ENCODE measurements around the gene SLC6A19.

The SLC6A19 gene

GRCh38 chr5:1242733-1243486 lies 41.5 kb downstream of the SLC6A19 start:
- DNase-seq (ENCODE audit: extremely low read depth, low read depth): no peak
- H3K4me3 ChIP-seq (replicated peaks; ENCODE audit: low read depth, low read length): no peak overlapping the region
- TF ChIP-seq, protein P1, sequence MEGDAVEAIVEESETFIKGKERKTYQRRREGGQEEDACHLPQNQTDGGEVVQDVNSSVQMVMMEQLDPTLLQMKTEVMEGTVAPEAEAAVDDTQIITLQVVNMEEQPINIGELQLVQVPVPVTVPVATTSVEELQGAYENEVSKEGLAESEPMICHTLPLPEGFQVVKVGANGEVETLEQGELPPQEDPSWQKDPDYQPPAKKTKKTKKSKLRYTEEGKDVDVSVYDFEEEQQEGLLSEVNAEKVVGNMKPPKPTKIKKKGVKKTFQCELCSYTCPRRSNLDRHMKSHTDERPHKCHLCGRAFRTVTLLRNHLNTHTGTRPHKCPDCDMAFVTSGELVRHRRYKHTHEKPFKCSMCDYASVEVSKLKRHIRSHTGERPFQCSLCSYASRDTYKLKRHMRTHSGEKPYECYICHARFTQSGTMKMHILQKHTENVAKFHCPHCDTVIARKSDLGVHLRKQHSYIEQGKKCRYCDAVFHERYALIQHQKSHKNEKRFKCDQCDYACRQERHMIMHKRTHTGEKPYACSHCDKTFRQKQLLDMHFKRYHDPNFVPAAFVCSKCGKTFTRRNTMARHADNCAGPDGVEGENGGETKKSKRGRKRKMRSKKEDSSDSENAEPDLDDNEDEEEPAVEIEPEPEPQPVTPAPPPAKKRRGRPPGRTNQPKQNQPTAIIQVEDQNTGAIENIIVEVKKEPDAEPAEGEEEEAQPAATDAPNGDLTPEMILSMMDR (IDR thresholded peaks at IDR 0.05; ENCODE audit: low read depth, low read length, missing control alignments): no peak

- TF ChIP-seq, protein P1 (IDR thresholded peaks at IDR 0.05; ENCODE audit: low read depth, low read length, missing control alignments): no peak
- DNase-seq (ENCODE audit: extremely low read depth, low read depth): no peak
- H3K4me3 ChIP-seq (replicated peaks; ENCODE audit: low read depth, low read length): no peak overlapping the region
Observed at GRCh38 chr5:1243487-1244130, 42.2 kb downstream of the SLC6A19 start.

DNA sequence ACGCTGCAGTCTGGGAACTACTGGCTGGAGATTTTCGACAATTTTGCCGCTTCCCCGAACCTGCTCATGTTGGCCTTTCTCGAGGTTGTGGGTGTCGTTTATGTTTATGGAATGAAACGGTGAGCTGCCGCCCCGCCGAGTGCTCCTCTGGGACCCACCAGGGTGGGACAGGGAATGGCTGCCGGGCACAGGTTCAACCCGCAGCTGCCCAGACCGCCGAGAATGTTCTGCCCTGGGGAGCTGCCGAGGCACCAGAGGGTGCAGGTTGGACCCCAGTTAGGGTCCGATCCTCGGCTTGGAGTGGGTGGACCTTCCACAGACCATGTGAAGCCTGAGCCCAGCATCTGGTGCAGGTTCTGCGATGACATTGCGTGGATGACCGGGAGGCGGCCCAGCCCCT lies 42.9 kb downstream of the SLC6A19 start:
- no peak for DNase-seq (ENCODE audit: extremely low read depth, low read depth)
- H3K4me3 ChIP-seq (replicated peaks; ENCODE audit: low read depth, low read length): no peak overlapping the region
- TF ChIP-seq, protein P1 (IDR thresholded peaks at IDR 0.05; ENCODE audit: low read depth, low read length, missing control alignments): no peak

GRCh38 chr5:1244976-1245375 lies 43.6 kb downstream of the SLC6A19 start:
- TF ChIP-seq, protein P1 (IDR thresholded peaks at IDR 0.05; ENCODE audit: low read depth, low read length, missing control alignments): no peak
- no peak for DNase-seq (ENCODE audit: extremely low read depth, low read depth)
- H3K4me3 ChIP-seq (replicated peaks; ENCODE audit: low read depth, low read length): no peak overlapping the region

GRCh38 chr5:1245905-1246576 lies 44.6 kb downstream of the SLC6A19 start:
- no peak for DNase-seq (ENCODE audit: extremely low read depth, low read depth)
- H3K4me3 ChIP-seq (replicated peaks; ENCODE audit: low read depth, low read length): no peak overlapping the region
- TF ChIP-seq, protein P1 (IDR thresholded peaks at IDR 0.05; ENCODE audit: low read depth, low read length, missing control alignments): no peak

DNA sequence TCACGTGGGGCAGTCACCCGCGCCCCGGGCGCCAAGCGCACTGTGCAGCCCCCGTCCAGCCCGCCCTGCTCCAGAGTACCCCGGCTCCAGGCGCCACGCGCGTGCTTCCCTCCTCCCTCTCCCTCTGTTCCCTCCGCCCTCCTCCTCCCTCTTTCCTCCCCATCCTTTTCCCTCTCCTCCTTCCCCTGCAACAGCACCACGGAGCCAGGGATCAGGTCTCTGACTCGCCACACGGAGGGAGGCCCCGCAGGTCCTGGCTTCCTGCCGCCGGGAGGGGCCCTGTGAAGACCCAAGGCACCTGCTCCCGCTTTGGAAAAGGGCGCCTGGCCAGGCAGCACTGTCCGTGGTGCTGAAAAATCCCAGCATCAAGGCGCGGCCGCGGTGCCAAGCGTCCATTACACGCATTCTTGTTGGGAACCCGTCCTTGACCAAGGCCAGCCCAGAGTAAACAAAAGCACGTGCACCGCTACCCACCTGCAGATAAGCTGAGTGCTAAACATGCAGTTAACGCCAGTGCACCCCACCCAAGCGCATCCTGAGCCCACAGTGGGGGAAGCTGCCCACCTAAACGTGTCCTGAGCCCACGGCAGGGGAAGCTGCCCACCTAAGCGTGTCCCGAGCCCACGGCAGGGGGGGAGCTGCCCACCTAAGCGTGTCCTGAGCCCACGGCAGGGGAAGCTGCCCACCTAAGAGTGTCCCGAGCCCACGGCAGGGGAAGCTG lies 45.5 kb downstream of the SLC6A19 start:
- H3K4me3 ChIP-seq (replicated peaks; ENCODE audit: low read depth, low read length): no peak overlapping the region
- TF ChIP-seq, protein P1 (IDR thresholded peaks at IDR 0.05; ENCODE audit: low read depth, low read length, missing control alignments): no peak
- no peak for DNase-seq (ENCODE audit: extremely low read depth, low read depth)

All from HFF-Myc (cell line).